ENCODE results near the gene PHACTR4.
"Not testable (repeated sequence)": the region's sequence is repeated elsewhere in the genome, so short reads cannot be mapped to it uniquely, and the experiment has no call there.

The PHACTR4 gene

DNA sequence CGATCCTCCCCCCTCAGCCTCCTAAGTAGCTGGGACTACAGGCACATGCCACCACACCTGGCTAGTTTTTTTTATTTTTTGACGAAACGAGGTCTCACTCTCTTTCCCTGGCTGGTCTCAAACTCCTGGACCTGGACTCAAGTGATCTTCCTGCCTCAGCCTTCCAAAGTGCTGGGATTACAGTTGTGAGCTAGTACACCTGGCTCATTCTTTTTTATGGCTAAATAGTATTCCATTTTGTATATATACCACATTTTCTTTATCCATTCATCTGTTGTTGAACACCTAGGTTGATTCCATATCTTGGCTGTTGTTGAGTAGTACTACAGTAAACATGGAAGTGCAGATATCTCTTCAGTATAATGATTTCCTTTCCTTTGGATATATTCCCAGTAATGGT, 74.0 kb downstream of the PHACTR4 start:
- no peak for DNase-seq (ENCODE audit: low read depth)
- in situ Hi-C loops (cut with HindIII; ENCODE audit: low sequenced_read_pairs): no loop called here
- H3K4me3 ChIP-seq (ENCODE audit: low read depth, low read length): no peak overlapping the region
- TF ChIP-seq, protein P1, sequence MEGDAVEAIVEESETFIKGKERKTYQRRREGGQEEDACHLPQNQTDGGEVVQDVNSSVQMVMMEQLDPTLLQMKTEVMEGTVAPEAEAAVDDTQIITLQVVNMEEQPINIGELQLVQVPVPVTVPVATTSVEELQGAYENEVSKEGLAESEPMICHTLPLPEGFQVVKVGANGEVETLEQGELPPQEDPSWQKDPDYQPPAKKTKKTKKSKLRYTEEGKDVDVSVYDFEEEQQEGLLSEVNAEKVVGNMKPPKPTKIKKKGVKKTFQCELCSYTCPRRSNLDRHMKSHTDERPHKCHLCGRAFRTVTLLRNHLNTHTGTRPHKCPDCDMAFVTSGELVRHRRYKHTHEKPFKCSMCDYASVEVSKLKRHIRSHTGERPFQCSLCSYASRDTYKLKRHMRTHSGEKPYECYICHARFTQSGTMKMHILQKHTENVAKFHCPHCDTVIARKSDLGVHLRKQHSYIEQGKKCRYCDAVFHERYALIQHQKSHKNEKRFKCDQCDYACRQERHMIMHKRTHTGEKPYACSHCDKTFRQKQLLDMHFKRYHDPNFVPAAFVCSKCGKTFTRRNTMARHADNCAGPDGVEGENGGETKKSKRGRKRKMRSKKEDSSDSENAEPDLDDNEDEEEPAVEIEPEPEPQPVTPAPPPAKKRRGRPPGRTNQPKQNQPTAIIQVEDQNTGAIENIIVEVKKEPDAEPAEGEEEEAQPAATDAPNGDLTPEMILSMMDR (IDR thresholded peaks at IDR 0.05; ENCODE audit: low read depth, low read length, missing control alignments): no peak

DNA sequence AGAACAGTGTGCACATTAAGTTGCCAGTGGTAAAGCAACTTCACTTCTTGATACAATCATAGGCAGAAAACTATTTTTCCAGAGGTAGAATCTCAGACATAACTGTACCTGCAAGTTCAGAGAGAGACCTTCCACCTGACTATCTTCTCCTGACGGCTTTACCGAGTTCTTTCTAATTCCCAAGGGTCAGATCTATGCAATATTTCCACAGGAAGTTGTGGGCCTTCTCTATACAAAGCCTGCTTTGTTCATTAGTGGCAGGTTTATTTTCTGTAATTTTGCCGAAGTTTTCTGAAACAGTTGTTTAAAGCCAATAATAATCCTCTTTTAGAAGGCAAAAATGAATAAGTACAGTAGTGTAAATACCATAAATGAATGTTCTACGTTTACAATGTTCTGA, 78.1 kb downstream of the PHACTR4 start:
- no peak for DNase-seq (ENCODE audit: low read depth)

DNA sequence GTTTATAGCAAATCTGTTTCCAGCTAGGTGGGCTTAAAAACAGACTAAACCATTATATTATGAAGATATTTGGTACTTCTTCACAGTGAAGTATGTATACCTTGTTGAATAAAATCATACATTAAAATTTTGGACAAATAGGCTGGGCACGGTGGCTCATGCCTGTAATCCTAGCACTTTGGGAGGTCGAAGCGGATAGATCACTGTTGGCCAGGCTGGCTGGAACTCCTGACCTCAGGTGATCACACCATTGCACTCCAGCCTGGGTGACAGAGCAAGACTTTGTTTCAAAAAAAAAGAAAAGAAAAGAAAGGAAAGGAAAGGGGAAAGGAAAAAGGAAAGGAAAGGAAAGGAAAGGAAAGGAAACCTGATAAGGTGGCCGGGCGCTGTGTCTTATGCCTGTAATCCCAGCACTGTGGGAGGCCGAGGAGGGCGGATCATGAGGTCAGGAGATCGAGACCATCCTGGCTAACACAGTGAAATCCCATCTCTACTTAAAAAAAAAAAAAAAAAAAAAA, 78.6 kb downstream of the PHACTR4 start:
- H3K4me3 ChIP-seq (ENCODE audit: low read depth, low read length); DNase-seq (ENCODE audit: low read depth); in situ Hi-C loops (cut with HindIII; ENCODE audit: low sequenced_read_pairs): not testable (repeated sequence)

More for the DNA sequence above, 78.1 kb downstream of the PHACTR4 start:
- in situ Hi-C loops (cut with HindIII; ENCODE audit: low sequenced_read_pairs): no loop called here
- TF ChIP-seq, protein P1 (IDR thresholded peaks at IDR 0.05; ENCODE audit: low read depth, low read length, missing control alignments): no peak
- H3K4me3 ChIP-seq (ENCODE audit: low read depth, low read length): no peak overlapping the region

DNA sequence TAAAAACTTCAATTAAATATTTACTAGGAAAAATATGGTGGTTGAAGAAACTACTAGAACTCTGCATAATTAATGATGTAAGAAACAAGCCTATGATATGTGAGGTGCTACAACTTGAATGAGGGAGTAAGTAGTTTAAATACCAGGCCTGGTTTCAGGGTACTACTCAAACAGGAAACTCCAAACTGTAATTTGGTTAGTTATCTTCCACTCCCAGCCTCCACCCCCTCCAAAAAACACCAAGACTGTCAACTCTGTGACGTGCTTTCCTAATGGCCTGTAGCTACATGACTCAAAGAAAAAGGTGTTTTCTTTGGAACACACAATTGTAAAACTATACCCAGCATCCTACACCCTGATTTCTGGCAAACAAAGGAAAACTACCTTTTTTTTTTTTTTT, 80.4 kb downstream of the PHACTR4 start:
- in situ Hi-C loops (cut with HindIII; ENCODE audit: low sequenced_read_pairs): no loop called here
- no peak overlapping the region for H3K4me3 ChIP-seq (ENCODE audit: low read depth, low read length)
- DNase-seq (ENCODE audit: low read depth): peak; percentile 45
- TF ChIP-seq, protein P1 (IDR thresholded peaks at IDR 0.05; ENCODE audit: low read depth, low read length, missing control alignments): no peak

DNA sequence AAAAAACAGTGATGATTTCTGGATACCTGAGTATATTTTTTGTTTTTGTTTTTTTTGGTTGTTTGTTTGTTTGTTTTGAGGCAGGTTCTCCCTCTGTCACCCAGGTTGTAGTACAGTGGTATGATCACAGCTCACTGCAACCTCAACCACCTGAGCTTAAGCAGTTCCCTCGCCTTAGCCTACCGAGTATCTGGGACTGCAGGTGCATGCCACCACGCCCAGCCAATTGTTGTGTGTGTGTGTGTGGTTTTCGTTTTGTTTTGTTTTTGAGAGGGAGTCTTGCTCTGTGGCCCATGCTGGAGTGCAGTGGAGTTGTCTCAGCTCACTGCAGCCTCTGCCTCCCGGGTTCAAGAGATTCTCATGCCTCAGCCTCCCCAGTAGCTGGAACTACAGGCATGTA, 81.0 kb downstream of the PHACTR4 start:
- H3K4me3 ChIP-seq (ENCODE audit: low read depth, low read length): no peak overlapping the region
- no peak for DNase-seq (ENCODE audit: low read depth)
- TF ChIP-seq, protein P1 (IDR thresholded peaks at IDR 0.05; ENCODE audit: low read depth, low read length, missing control alignments): no peak
- in situ Hi-C loops (cut with HindIII; ENCODE audit: low sequenced_read_pairs): no loop called here

DNA sequence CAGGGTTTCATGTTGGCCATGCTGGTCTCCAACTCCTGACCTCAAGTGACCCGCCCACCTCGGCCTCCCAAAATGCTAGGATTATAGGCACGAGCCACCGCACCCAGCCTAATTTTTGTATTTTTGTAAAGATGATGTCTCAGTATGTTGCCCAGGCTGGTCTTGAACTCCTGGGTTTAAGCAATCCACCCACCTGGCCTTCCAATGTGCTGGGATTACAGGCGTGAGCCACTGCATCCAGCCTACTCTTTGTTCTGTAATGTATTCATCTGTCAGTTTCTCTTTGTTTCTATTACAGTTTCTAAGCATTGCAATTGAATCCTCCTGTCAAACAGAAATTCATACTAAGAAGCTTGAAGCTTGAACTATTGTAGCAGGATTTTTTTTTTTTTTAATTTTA, 81.5 kb downstream of the PHACTR4 start:
- TF ChIP-seq, protein P1 (IDR thresholded peaks at IDR 0.05; ENCODE audit: low read depth, low read length, missing control alignments): no peak
- DNase-seq (ENCODE audit: low read depth): no peak
- H3K4me3 ChIP-seq (ENCODE audit: low read depth, low read length): no peak overlapping the region
- in situ Hi-C loops (cut with HindIII; ENCODE audit: low sequenced_read_pairs): no loop called here

DNA sequence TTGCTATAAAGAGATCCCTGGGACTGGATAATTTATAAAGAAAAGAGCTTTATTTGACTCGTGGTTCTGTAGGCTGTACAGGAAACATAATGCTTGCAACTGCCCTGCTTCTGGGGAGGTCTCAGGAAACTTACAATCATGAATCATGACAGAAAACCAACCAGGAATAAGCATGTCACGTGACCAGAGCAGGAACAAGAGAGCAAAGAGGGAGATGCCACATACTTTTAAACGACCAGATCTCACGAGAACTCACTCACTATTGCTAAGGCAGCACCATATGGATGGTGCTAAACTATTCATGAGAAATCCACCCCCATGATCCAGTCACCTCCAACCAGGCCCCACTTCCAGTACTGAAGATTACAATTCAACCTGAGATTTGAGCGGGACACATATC, 86.5 kb downstream of the PHACTR4 start:
- peak; percentile 16 for DNase-seq (ENCODE audit: low read depth)
- no peak overlapping the region for H3K4me3 ChIP-seq (ENCODE audit: low read depth, low read length)
- in situ Hi-C loops (cut with HindIII; ENCODE audit: low sequenced_read_pairs): no loop called here
- TF ChIP-seq, protein P1 (IDR thresholded peaks at IDR 0.05; ENCODE audit: low read depth, low read length, missing control alignments): no peak
